ENCODE data around the gene PMIS2.
A peak's percentile ranks its signal among the peaks of the same experiment; 100 is the strongest.

The PMIS2 gene

GRCh38 chr19:35622750-35623149 lies 36.8 kb downstream of the PMIS2 start:
- no peak for TF ChIP-seq CTCF (IDR thresholded peaks at IDR 0.05; ENCODE audit: low read depth, low read length)
- H3K4me3 ChIP-seq (ENCODE audit: low read depth, low read length): no peak overlapping the region

- no peak for TF ChIP-seq CTCF (IDR thresholded peaks at IDR 0.05; ENCODE audit: low read depth, low read length)
These were observed 37.5 kb downstream of the PMIS2 start for GRCh38 chr19:35623327-35624010.

GRCh38 chr19:35628264-35628564 lies 42.2 kb downstream of the PMIS2 start:
- H3K4me3 ChIP-seq (ENCODE audit: low read depth, low read length): peak overlapping the region; percentile 98
- TF ChIP-seq CTCF (IDR thresholded peaks at IDR 0.05; ENCODE audit: low read depth, low read length): no peak

More at GRCh38 chr19:35623327-35624010, 37.5 kb downstream of the PMIS2 start:
- H3K4me3 ChIP-seq (ENCODE audit: low read depth, low read length): no peak overlapping the region

GRCh38 chr19:35628565-35629331 lies 42.8 kb downstream of the PMIS2 start, which contains the start of gene RBM42:
RBM42 (plus strand) TSS chr19:35629036; CDS start chr19:35629154, 118 bp downstream.
- peak within 1 kb of the TSS; percentile 98 for H3K4me3 ChIP-seq (ENCODE audit: low read depth, low read length)
- TF ChIP-seq CTCF (IDR thresholded peaks at IDR 0.05; ENCODE audit: low read depth, low read length): no peak

- no peak for TF ChIP-seq CTCF (IDR thresholded peaks at IDR 0.05; ENCODE audit: low read depth, low read length)
- H3K4me3 ChIP-seq (ENCODE audit: low read depth, low read length): peak overlapping the region; percentile 98
These were observed 43.3 kb downstream of the PMIS2 start for GRCh38 chr19:35629332-35629633.

- no peak overlapping the region for H3K4me3 ChIP-seq (ENCODE audit: low read depth, low read length)
- no peak for TF ChIP-seq CTCF (IDR thresholded peaks at IDR 0.05; ENCODE audit: low read depth, low read length)
These were observed 47.9 kb downstream of the PMIS2 start for GRCh38 chr19:35633727-35634440.

GRCh38 chr19:35636651-35637050 lies 50.7 kb downstream of the PMIS2 start:
- TF ChIP-seq CTCF (IDR thresholded peaks at IDR 0.05; ENCODE audit: low read depth, low read length): no peak

More at GRCh38 chr19:35636651-35637050, 50.7 kb downstream of the PMIS2 start:
- H3K4me3 ChIP-seq (ENCODE audit: low read depth, low read length): no peak overlapping the region

Measured in WI38 (cell line).